Neural progenitor cell (in vitro differentiated cells): ENCODE results near the gene EIF3A.
"Not testable (repeated sequence)": the region's sequence is repeated elsewhere in the genome, so short reads cannot be mapped to it uniquely, and the experiment has no call there.

ENCODE experiments used
- EZH2 ChIP-seq: fragments of 200-600 bp; sonication (generic); IDR thresholded peaks from 2 replicates; pipeline ENCODE4 v1.6.1; 2017; ENCODE audit warnings: antibody characterized with exemption, mild to moderate bottlenecking, moderate library complexity
- TF ChIP-seq, protein P1 (sequence below): fragments of 200-600 bp; sonication (generic); IDR thresholded peaks from 2 replicates; pipeline ENCODE4 v1.5.1; 2017; ENCODE audit warnings: antibody characterized with exemption, mild to moderate bottlenecking

DNA sequence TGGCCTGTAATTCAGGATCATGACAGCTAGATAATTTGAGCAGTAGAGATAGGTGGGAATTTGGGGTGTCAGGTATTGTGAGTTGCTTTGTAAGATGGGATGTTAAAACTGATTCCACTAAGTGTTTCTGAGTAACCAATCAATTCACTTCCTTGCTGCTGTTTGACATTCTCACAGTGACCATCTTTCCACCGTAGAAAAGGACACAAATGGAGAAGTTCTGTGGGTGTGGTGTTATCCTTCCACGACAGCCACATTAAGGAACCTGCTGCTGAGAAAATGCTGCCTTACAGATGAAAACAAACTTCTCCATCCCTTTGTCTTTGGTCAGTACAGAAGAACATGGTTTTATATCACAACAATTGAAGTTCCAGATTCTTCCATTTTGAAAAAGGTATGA lies 27.2 kb upstream of the EIF3A start:
- not testable (repeated sequence) for TF ChIP-seq EZH2
- TF ChIP-seq, protein P1, sequence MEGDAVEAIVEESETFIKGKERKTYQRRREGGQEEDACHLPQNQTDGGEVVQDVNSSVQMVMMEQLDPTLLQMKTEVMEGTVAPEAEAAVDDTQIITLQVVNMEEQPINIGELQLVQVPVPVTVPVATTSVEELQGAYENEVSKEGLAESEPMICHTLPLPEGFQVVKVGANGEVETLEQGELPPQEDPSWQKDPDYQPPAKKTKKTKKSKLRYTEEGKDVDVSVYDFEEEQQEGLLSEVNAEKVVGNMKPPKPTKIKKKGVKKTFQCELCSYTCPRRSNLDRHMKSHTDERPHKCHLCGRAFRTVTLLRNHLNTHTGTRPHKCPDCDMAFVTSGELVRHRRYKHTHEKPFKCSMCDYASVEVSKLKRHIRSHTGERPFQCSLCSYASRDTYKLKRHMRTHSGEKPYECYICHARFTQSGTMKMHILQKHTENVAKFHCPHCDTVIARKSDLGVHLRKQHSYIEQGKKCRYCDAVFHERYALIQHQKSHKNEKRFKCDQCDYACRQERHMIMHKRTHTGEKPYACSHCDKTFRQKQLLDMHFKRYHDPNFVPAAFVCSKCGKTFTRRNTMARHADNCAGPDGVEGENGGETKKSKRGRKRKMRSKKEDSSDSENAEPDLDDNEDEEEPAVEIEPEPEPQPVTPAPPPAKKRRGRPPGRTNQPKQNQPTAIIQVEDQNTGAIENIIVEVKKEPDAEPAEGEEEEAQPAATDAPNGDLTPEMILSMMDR = not testable (repeated sequence)
